ENCODE data around the gene CYGB.

The CYGB gene

GRCh38 chr17:76553178-76553908 lies 15.8 kb upstream of the CYGB start:
- peaks cover 13% of the 10 kb centered on the region; the same call in 1 of the 2 replicates for H3K4me1 ChIP-seq (ENCODE audit: control insufficient read depth, insufficient read depth, low read length)
- CTCF ChIA-PET, result interaction anchor here (1.1 to 7.4 kb wide), 4 partner anchors 13 to 129 kb away, joined by 3 to 76 read pairs (median 26); no protein-coding TSS in a partner anchor
- no peak overlapping the region for H3K4me3 ChIP-seq (ENCODE audit: low read depth, low read length)
- POLR2A ChIA-PET, result interaction anchor here (1.1 to 1.5 kb wide), 3 partner anchors 8 to 48 kb away, joined by 3 to 4 read pairs (median 3); no protein-coding TSS in a partner anchor
- TF ChIP-seq ZNF433 (tag by site-specific recombination; IDR thresholded peaks at IDR 0.05; ENCODE audit: low read depth) (no peak), PRDM6 (tag by site-specific recombination; IDR thresholded peaks at IDR 0.05) (no peak), ZXDB (tag by site-specific recombination; IDR thresholded peaks at IDR 0.05) (no peak), ZNF48 (tag by site-specific recombination; IDR thresholded peaks at IDR 0.05) (no peak), OVOL3 (tag by site-specific recombination; IDR thresholded peaks at IDR 0.05) (no peak), ZNF362 (tag by site-specific recombination; IDR thresholded peaks at IDR 0.05) (no peak), ZNF37A (tag by site-specific recombination; IDR thresholded peaks at IDR 0.05) (no peak), ZNF558 (tag by site-specific recombination; IDR thresholded peaks at IDR 0.05) (no peak), ZNF175 (tag by site-specific recombination; IDR thresholded peaks at IDR 0.05) (no peak), SCRT1 (tag by site-specific recombination; IDR thresholded peaks at IDR 0.05; ENCODE audit: borderline replicate concordance) (no peak), OSR2 (tag by site-specific recombination; IDR thresholded peaks at IDR 0.05) (no peak), GLI4 (tag by site-specific recombination; IDR thresholded peaks at IDR 0.05) (no peak), ZBTB1 (tag by site-specific recombination; IDR thresholded peaks at IDR 0.05) (no peak), ZNF155 (tag by site-specific recombination; IDR thresholded peaks at IDR 0.05) (no peak), ZNF157 (tag by site-specific recombination; IDR thresholded peaks at IDR 0.05) (no peak), ZSCAN5A (tag by site-specific recombination; IDR thresholded peaks at IDR 0.05) (no peak), ZEB2 (tag by site-specific recombination; IDR thresholded peaks at IDR 0.05) (no peak), ZNF623 (tag by site-specific recombination; IDR thresholded peaks at IDR 0.05) (no peak), FEZF1 (tag by site-specific recombination; IDR thresholded peaks at IDR 0.05) (no peak), ZNF404 (tag by site-specific recombination; IDR thresholded peaks at IDR 0.05) (no peak)
- H3K9me3 ChIP-seq (ENCODE audit: control insufficient read depth, insufficient read depth, low read depth, low read length), result no peaks in the 10 kb centered on the region
- H3K36me3 ChIP-seq (ENCODE audit: control insufficient read depth in 2 of 2, insufficient read depth in 1 of 2, low read length in 2 of 2), result peaks cover 0 to 4% of the 10 kb centered on the region in 2 experiments; a peak in 1 of 3 replicates
- no peak overlapping the region; the same call in 1 of the 2 replicates for H3K27ac ChIP-seq (ENCODE audit: extremely low read depth, low read depth, low read length)

- Histone ChIP-seq H3K36me3 (ENCODE audit: control insufficient read depth in 2 of 2, insufficient read depth in 1 of 2, low read length in 2 of 2) (peaks cover 0 to 2% of the 10 kb centered on the region in 2 experiments; a peak in 2 of 3 replicates), H3K9me3 (ENCODE audit: control insufficient read depth, insufficient read depth, low read depth, low read length) (no peaks in the 10 kb centered on the region), H3K27ac (ENCODE audit: extremely low read depth, low read depth, low read length) (0 out of 2 replicates have a peak overlapping the region, but pooled peaks have one; percentile 55), H3K4me3 (ENCODE audit: low read depth, low read length) (no peak overlapping the region), H3K4me1 (ENCODE audit: control insufficient read depth, insufficient read depth, low read length) (peaks cover 16% of the 10 kb centered on the region)
- ChIA-PET CTCF (interaction anchor here (0.6 to 5.4 kb wide), 10 partner anchors 11 to 223 kb away, joined by 3 to 49 read pairs (median 3); no protein-coding TSS in a partner anchor), POLR2A (interaction anchor here (1.3 kb wide), 1 partner anchor 120 kb away, joined by 4 read pairs; no protein-coding TSS in a partner anchor)
- TF ChIP-seq PRDM10 (tag by site-specific recombination; IDR thresholded peaks at IDR 0.05) (no peak), ZBTB26 (tag by site-specific recombination; optimal IDR thresholded peaks at IDR 0.05) (no peak), ZNF239 (tag by site-specific recombination; IDR thresholded peaks at IDR 0.05) (no peak), ZBTB17 (tag by site-specific recombination; IDR thresholded peaks at IDR 0.05) (no peak), ZNF704 (tag by site-specific recombination; IDR thresholded peaks at IDR 0.05) (no peak)
These were observed 14.2 kb upstream of the CYGB start for GRCh38 chr17:76551685-76552084.
